SK-N-SH treated with all-trans-retinoic acid at 6 μM for 48 hours (cell line): ENCODE data around the gene SUMF2.

Experiments
- BACH2 ChIP-seq: fragments of 250-450 bp; sonication (Bioruptor Pico); IDR thresholded peaks from 2 replicates; pipeline ENCODE4 v1.9.0; 2021; ENCODE audit warnings: mild to moderate bottlenecking, borderline replicate concordance
- GLIS3 ChIP-seq: fragments of 250-450 bp; sonication (Bioruptor Pico); IDR thresholded peaks from 2 replicates; pipeline ENCODE4 v1.5.0; 2020; ENCODE audit warnings: mild to moderate bottlenecking, moderate library complexity
- PPARA ChIP-seq: fragments of 250-450 bp; sonication (Bioruptor Pico); IDR thresholded peaks from 2 replicates; pipeline ENCODE4 v1.5.0; 2020; ENCODE audit warnings: mild to moderate bottlenecking, borderline replicate concordance
- RARB ChIP-seq: fragments of 250-450 bp; sonication (Bioruptor Pico); IDR thresholded peaks from 2 replicates; pipeline ENCODE4 v1.8.0; 2021; ENCODE audit warnings: mild to moderate bottlenecking, moderate library complexity
- TCF4 ChIP-seq: fragments of 250-450 bp; sonication (Bioruptor Pico); IDR thresholded peaks from 2 replicates; pipeline ENCODE4 v1.8.0; 2021; ENCODE audit warnings: mild to moderate bottlenecking, moderate library complexity, borderline replicate concordance
- ZFP3 ChIP-seq: fragments of 250-450 bp; sonication (Bioruptor Pico); IDR thresholded peaks from 2 replicates; pipeline ENCODE4 v1.5.0; 2020; ENCODE audit warnings: mild to moderate bottlenecking, moderate library complexity
- ZFP30 ChIP-seq: fragments of 450-650 bp; formaldehyde crosslinking; IDR thresholded peaks from 2 replicates; pipeline ENCODE4 v1.5.0; 2022; ENCODE audit warnings: mild to moderate bottlenecking, moderate library complexity
- TF ChIP-seq, protein P1 (sequence below): fragments of 250-450 bp; sonication (Bioruptor Pico); IDR thresholded peaks from 2 replicates; pipeline ENCODE4 v1.5.1; 2020; ENCODE audit warnings: low read depth, mild to moderate bottlenecking, moderate library complexity
- TF ChIP-seq, protein P2 (sequence below): fragments of 250-450 bp; sonication (Bioruptor Pico); IDR thresholded peaks from 2 replicates; pipeline ENCODE4 v1.8.0; 2021; ENCODE audit warnings: low read depth, mild to moderate bottlenecking, moderate library complexity, borderline replicate concordance
- TF ChIP-seq, protein P3 (sequence below): fragments of 250-450 bp; sonication (Bioruptor Pico); IDR thresholded peaks from 2 replicates; pipeline ENCODE4 v1.8.0; 2020; ENCODE audit warnings: mild to moderate bottlenecking, moderate library complexity, borderline replicate concordance

DNA sequence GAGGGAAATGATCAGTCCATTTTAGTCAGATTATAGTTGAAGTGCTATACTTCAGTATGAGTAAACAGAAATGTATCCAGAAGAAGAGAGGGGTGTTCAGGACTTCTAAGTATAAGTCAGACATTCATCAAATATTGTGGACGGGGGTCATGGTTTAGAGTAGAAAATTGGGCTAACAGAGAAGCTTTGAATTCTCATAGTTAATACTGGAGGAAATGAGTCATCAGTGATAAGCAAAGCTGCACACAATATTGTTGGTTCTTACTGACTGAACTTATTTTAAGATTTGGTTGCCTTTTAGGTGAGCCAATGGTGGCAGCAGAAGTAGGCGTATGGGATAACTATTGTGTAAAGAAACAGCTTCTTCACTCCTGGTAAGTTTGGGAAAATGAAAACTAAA lies 1.7 kb upstream of the SUMF2 start:
- TF ChIP-seq, protein P1, sequence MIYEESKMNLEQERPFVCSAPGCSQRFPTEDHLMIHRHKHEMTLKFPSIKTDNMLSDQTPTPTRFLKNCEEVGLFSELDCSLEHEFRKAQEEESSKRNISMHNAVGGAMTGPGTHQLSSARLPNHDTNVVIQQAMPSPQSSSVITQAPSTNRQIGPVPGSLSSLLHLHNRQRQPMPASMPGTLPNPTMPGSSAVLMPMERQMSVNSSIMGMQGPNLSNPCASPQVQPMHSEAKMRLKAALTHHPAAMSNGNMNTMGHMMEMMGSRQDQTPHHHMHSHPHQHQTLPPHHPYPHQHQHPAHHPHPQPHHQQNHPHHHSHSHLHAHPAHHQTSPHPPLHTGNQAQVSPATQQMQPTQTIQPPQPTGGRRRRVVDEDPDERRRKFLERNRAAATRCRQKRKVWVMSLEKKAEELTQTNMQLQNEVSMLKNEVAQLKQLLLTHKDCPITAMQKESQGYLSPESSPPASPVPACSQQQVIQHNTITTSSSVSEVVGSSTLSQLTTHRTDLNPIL (CRISPR knock-in tag) = no peak
- TF ChIP-seq, protein P2, sequence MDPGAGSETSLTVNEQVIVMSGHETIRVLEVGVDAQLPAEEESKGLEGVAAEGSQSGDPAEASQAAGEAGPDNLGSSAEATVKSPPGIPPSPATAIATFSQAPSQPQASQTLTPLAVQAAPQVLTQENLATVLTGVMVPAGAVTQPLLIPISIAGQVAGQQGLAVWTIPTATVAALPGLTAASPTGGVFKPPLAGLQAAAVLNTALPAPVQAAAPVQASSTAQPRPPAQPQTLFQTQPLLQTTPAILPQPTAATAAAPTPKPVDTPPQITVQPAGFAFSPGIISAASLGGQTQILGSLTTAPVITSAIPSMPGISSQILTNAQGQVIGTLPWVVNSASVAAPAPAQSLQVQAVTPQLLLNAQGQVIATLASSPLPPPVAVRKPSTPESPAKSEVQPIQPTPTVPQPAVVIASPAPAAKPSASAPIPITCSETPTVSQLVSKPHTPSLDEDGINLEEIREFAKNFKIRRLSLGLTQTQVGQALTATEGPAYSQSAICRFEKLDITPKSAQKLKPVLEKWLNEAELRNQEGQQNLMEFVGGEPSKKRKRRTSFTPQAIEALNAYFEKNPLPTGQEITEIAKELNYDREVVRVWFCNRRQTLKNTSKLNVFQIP (CRISPR knock-in tag) = no peak
- TF ChIP-seq, protein P3, sequence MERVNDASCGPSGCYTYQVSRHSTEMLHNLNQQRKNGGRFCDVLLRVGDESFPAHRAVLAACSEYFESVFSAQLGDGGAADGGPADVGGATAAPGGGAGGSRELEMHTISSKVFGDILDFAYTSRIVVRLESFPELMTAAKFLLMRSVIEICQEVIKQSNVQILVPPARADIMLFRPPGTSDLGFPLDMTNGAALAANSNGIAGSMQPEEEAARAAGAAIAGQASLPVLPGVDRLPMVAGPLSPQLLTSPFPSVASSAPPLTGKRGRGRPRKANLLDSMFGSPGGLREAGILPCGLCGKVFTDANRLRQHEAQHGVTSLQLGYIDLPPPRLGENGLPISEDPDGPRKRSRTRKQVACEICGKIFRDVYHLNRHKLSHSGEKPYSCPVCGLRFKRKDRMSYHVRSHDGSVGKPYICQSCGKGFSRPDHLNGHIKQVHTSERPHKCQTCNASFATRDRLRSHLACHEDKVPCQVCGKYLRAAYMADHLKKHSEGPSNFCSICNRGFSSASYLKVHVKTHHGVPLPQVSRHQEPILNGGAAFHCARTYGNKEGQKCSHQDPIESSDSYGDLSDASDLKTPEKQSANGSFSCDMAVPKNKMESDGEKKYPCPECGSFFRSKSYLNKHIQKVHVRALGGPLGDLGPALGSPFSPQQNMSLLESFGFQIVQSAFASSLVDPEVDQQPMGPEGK (CRISPR knock-in tag) = no peak
- TF ChIP-seq RARB (CRISPR knock-in tag) (no peak), ZFP3 (CRISPR knock-in tag) (no peak), ZFP30 (CRISPR knock-in tag) (no peak), TCF4 (CRISPR knock-in tag) (no peak), GLIS3 (CRISPR knock-in tag) (no peak), BACH2 (CRISPR knock-in tag) (no peak), PPARA (CRISPR knock-in tag) (no peak)
